ENCODE data around the gene IL17REL. TPM values are rescaled to one million over a fixed set of nuclear protein-coding genes. Genes with fewer than 3 reads are reported as not detected.

The IL17REL gene
- total RNA-seq, 4 donors from 2014 or later, result not detected

GRCh38 chr22:50056214-50056972 is 43.8 kb upstream of the IL17REL start:
- Histone ChIP-seq H3K27me3 (peaks cover 28 to 39% (median 33%) of the 10 kb centered on the region in 3 donors), H3K4me1 (no peaks in the 10 kb centered on the region), H3K36me3 (no peaks in the 10 kb centered on the region), H3K27ac (no peak overlapping the region), H3K9me3 (no peaks in the 10 kb centered on the region), H3K4me3 (no peak overlapping the region)
- TF ChIP-seq, protein P1, sequence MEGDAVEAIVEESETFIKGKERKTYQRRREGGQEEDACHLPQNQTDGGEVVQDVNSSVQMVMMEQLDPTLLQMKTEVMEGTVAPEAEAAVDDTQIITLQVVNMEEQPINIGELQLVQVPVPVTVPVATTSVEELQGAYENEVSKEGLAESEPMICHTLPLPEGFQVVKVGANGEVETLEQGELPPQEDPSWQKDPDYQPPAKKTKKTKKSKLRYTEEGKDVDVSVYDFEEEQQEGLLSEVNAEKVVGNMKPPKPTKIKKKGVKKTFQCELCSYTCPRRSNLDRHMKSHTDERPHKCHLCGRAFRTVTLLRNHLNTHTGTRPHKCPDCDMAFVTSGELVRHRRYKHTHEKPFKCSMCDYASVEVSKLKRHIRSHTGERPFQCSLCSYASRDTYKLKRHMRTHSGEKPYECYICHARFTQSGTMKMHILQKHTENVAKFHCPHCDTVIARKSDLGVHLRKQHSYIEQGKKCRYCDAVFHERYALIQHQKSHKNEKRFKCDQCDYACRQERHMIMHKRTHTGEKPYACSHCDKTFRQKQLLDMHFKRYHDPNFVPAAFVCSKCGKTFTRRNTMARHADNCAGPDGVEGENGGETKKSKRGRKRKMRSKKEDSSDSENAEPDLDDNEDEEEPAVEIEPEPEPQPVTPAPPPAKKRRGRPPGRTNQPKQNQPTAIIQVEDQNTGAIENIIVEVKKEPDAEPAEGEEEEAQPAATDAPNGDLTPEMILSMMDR (IDR thresholded peaks at IDR 0.05 in 4 of 5, conservative IDR thresholded peaks at IDR 0.05 in 1 of 5), result no peak
- no peak for TF ChIP-seq POLR2A (IDR thresholded peaks at IDR 0.05)
- no peak for DNase-seq
- ATAC-seq, result no peak
- intact Hi-C loops (cut with DNase I; ENCODE audit: low total_unique reads), result no loop called here
- in situ Hi-C loops (cut with MboI; ENCODE audit: low sequenced_read_pairs in 4 of 4), result no loop called here

- Histone ChIP-seq H3K4me3 (no peak overlapping the region), H3K27me3 (peaks cover 10 to 18% (median 13%) of the 10 kb centered on the region in 3 donors), H3K9me3 (no peaks in the 10 kb centered on the region), H3K36me3 (no peaks in the 10 kb centered on the region), H3K27ac (no peak overlapping the region), H3K4me1 (no peaks in the 10 kb centered on the region)
- no peak for DNase-seq
- TF ChIP-seq, protein P1 (IDR thresholded peaks at IDR 0.05 in 4 of 5, conservative IDR thresholded peaks at IDR 0.05 in 1 of 5), result no peak
- no peak for TF ChIP-seq POLR2A (IDR thresholded peaks at IDR 0.05)
- ATAC-seq, result no peak
- in situ Hi-C loops (cut with MboI; ENCODE audit: low sequenced_read_pairs in 4 of 4) (no loop called here), intact Hi-C loops (cut with DNase I; ENCODE audit: low total_unique reads) (no loop called here)
Observed at GRCh38 chr22:50053861-50054260, 41.3 kb upstream of the IL17REL start.

DNA sequence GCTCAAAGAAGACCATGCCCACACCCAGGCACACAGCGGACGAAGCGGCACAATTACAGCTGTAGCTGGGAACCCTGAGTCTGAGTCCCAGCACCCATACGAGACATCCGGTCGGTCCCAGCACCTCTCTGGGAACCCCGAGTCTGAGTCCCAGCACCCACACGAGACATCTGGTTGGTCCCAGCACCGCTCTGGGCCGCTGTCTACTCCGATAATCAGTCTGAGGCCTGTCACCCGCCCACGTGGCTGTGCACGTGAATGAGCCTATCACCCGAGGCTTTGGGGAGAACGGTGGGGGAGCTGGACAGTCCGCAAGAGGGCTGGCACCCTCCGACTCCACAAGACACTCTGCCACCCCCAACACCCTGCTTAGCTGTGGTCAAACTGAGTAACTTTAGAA is 39.4 kb upstream of the IL17REL start:
- H3K4me1 ChIP-seq, result no peaks in the 10 kb centered on the region
- peaks cover 3 to 8% (median 4%) of the 10 kb centered on the region in 3 donors for H3K27me3 ChIP-seq
- H3K9me3 ChIP-seq, result no peaks in the 10 kb centered on the region
- H3K4me3 ChIP-seq, result no peak overlapping the region
- no peak for TF ChIP-seq POLR2A (IDR thresholded peaks at IDR 0.05)
- TF ChIP-seq, protein P1 (IDR thresholded peaks at IDR 0.05 in 4 of 5, conservative IDR thresholded peaks at IDR 0.05 in 1 of 5), result no peak
- H3K36me3 ChIP-seq, result no peaks in the 10 kb centered on the region
- DNase-seq, result no peak
- intact Hi-C loops (cut with DNase I; ENCODE audit: low total_unique reads), result no loop called here
- no peak for ATAC-seq
- in situ Hi-C loops (cut with MboI; ENCODE audit: low sequenced_read_pairs in 4 of 4), result no loop called here
- H3K27ac ChIP-seq, result no peak overlapping the region

DNA sequence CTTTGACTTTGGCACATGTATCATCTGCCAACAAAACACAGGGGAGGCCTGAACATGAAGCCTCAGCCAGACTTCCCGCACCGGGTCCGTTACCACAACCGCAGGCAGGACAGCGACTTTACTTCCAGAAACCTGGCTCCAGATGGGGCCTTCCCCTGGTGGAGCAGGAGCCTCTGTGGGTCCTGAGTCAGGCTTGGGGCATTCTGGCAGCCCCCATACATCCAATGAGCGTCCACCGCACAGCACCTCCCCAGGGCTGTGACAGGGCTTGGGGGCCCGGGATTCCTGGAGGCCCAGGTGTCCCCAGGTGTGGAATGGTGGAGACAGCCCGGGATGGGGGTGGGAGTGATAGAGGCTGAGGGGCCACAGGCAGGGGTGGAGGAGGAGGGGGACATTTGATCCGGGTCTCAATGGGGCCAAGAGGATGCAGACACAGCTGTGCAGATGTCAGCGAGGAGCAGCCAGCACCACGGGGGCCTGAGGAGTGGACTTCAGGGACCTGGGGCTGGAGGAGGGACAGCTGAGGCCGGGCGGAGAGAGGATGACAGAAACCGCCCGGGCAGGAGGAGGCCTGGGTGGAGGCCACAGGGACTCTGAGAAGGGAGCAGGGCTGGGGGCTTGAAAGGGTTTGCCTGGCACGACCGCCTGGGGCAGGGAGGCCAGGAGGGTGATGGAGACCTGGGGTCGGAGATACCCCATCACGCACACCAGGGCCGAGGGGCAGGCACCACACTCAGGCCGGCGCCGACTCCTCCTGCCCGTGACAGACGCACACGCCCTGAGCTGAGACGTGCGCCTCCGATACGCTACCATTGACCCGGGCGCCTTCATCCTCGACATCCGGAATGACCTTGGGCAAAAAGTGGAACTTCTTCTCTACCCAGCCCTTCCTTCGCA is 37.0 kb upstream of the IL17REL start:
- intact Hi-C loops (cut with DNase I; ENCODE audit: low total_unique reads) (no loop called here), in situ Hi-C loops (cut with MboI; ENCODE audit: low sequenced_read_pairs in 4 of 4) (loop anchor here in 3 of 4 donors (25.0 kb wide), 1 partner anchor 287 kb away; no protein-coding TSS in a partner anchor)
- TF ChIP-seq, protein P1 (IDR thresholded peaks at IDR 0.05 in 4 of 5, conservative IDR thresholded peaks at IDR 0.05 in 1 of 5), result no peak
- no peak for TF ChIP-seq POLR2A (IDR thresholded peaks at IDR 0.05)
- Histone ChIP-seq H3K4me1 (no peaks in the 10 kb centered on the region), H3K4me3 (no peak overlapping the region), H3K27me3 (peaks cover 5 to 12% (median 12%) of the 10 kb centered on the region in 3 donors), H3K27ac (no peak overlapping the region), H3K9me3 (no peaks in the 10 kb centered on the region), H3K36me3 (no peaks in the 10 kb centered on the region)
- ATAC-seq, result no peak
- DNase-seq, result no peak
